Esophagus muscularis mucosa (tissue), 4 donors: ENCODE results near the gene HIRA.

Source experiments
- EP300 ChIP-seq: sonication (generic); formaldehyde crosslinking; IDR thresholded peaks from one replicate; pipeline ENCODE4 v1.6.1; 2017; ENCODE audit warnings: antibody characterized with exemption
- POLR2AphosphoS5 ChIP-seq, 2 donors: sonication (generic); formaldehyde crosslinking; IDR thresholded peaks; one replicate each; pipeline ENCODE4 v1.6.1; 2017; ENCODE audit warnings: antibody characterized with exemption in 2 of 2
- TF ChIP-seq, protein P1 (sequence below), 3 experiments: fragments of 200-600 bp in 2 of 3; fragments of 450-650 bp in 1 of 3; sonication (generic) in 2 of 3; IDR thresholded peaks; one replicate each; pipeline ENCODE4 v1.5.1; 2017 to 2019; ENCODE audit warnings: antibody characterized with exemption in 3 of 3, mild to moderate bottlenecking in 2 of 3, moderate library complexity in 1 of 3

DNA sequence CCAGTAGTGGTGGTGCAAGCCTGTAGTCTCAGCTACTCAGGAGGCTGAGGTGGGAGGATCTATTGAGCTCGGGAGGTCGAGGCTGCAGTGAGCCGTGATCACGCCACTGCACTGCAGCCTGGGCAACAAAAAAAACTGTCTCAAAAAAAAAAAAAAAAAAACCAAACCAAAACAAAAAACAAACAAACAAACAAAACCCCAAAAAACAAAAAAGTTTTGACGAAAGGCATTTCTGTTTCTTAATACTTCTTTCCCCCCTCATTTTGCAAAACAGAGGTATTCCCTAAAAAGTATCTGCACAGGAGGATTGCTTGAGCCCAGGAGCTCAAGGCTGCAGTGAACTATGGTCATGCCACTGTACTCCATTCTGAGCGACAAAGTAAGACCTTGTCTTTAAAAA, 11.2 kb downstream of the HIRA start:
- TF ChIP-seq, protein P1, sequence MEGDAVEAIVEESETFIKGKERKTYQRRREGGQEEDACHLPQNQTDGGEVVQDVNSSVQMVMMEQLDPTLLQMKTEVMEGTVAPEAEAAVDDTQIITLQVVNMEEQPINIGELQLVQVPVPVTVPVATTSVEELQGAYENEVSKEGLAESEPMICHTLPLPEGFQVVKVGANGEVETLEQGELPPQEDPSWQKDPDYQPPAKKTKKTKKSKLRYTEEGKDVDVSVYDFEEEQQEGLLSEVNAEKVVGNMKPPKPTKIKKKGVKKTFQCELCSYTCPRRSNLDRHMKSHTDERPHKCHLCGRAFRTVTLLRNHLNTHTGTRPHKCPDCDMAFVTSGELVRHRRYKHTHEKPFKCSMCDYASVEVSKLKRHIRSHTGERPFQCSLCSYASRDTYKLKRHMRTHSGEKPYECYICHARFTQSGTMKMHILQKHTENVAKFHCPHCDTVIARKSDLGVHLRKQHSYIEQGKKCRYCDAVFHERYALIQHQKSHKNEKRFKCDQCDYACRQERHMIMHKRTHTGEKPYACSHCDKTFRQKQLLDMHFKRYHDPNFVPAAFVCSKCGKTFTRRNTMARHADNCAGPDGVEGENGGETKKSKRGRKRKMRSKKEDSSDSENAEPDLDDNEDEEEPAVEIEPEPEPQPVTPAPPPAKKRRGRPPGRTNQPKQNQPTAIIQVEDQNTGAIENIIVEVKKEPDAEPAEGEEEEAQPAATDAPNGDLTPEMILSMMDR (IDR thresholded peaks at IDR 0.05) = no peak
- TF ChIP-seq EP300 (no peak), POLR2AphosphoS5 (IDR thresholded peaks at IDR 0.05) (no peak)
